Measurements from ENCODE around the gene SOCS1. TPM values are rescaled to one million over a fixed set of nuclear protein-coding genes. Genes with fewer than 3 reads are reported as not detected.
A peak's percentile ranks its signal among the peaks of the same experiment; 100 is the strongest.

Gene SOCS1
- polyA plus RNA-seq, 4 donors = 4.7 to 12.7 (median 7.2) TPM

GRCh38 chr16:11289202-11289601, 33.2 kb upstream of the SOCS1 start:
- no peak for DNase-seq (ENCODE audit: low read depth in 4 of 4, low spot score in 2 of 4)

GRCh38 chr16:11285842-11286241, 29.8 kb upstream of the SOCS1 start:
- no peak for DNase-seq (ENCODE audit: low read depth in 4 of 4, low spot score in 2 of 4)

- DNase-seq (ENCODE audit: low read depth in 4 of 4, low spot score in 2 of 4) = no peak
Observed at GRCh38 chr16:11283820-11284248, 27.8 kb upstream of the SOCS1 start.

GRCh38 chr16:11280616-11281522, 24.9 kb upstream of the SOCS1 start, which contains the start of gene PRM1:
TSS of gene PRM1 (minus strand) at chr16:11281330. CDS start at chr16:11281238, 92 bp downstream.
- no peak for DNase-seq (ENCODE audit: low read depth in 4 of 4, low spot score in 2 of 4)

- DNase-seq (ENCODE audit: low read depth in 4 of 4, low spot score in 2 of 4) = no peak
Observed at GRCh38 chr16:11278681-11279628, 23.0 kb upstream of the SOCS1 start.

GRCh38 chr16:11277607-11278337, 21.8 kb upstream of the SOCS1 start:
- no peak for DNase-seq (ENCODE audit: low read depth in 4 of 4, low spot score in 2 of 4)

- DNase-seq (ENCODE audit: low read depth in 4 of 4, low spot score in 2 of 4) = no peak
Observed at GRCh38 chr16:11276896-11277593, 21.0 kb upstream of the SOCS1 start.

- no peak for DNase-seq (ENCODE audit: low read depth in 4 of 4, low spot score in 2 of 4)
Observed at GRCh38 chr16:11276143-11276895, 20.3 kb upstream of the SOCS1 start, which contains the start of gene PRM2. TSS of gene PRM2 (minus strand) at chr16:11276480. CDS start at chr16:11276370, 110 bp downstream.

GRCh38 chr16:11274964-11275363, 19.0 kb upstream of the SOCS1 start:
- no peak for DNase-seq (ENCODE audit: low read depth in 4 of 4, low spot score in 2 of 4)

GRCh38 chr16:11273721-11274324, 17.8 kb upstream of the SOCS1 start:
- DNase-seq (ENCODE audit: low read depth in 4 of 4, low spot score in 2 of 4) = peak in 1 of 4 donors; percentile 73

- DNase-seq (ENCODE audit: low read depth in 4 of 4, low spot score in 2 of 4) = no peak
Observed at GRCh38 chr16:11272921-11273720, 17.1 kb upstream of the SOCS1 start, which contains the start of gene PRM3. TSS of gene PRM3 (minus strand) at chr16:11273629. CDS start at chr16:11273595, 34 bp downstream.

GRCh38 chr16:11272484-11272883, 16.5 kb upstream of the SOCS1 start:
- no peak for DNase-seq (ENCODE audit: low read depth in 4 of 4, low spot score in 2 of 4)

GRCh38 chr16:11271610-11272009, 15.6 kb upstream of the SOCS1 start:
- no peak for DNase-seq (ENCODE audit: low read depth in 4 of 4, low spot score in 2 of 4)

GRCh38 chr16:11270602-11271162, 14.7 kb upstream of the SOCS1 start:
- no peak for DNase-seq (ENCODE audit: low read depth in 4 of 4, low spot score in 2 of 4)

- DNase-seq (ENCODE audit: low read depth in 4 of 4, low spot score in 2 of 4) = no peak
Observed at GRCh38 chr16:11268921-11269375, 12.9 kb upstream of the SOCS1 start, which contains the start of gene TNP2. TSS of gene TNP2 (minus strand) at chr16:11269325. CDS start at chr16:11269262, 63 bp downstream.

GRCh38 chr16:11265124-11265523, 9.1 kb upstream of the SOCS1 start:
- DNase-seq (ENCODE audit: low read depth in 4 of 4, low spot score in 2 of 4) = no peak
